ENCODE data around the gene RABEP2.
A peak's percentile ranks its signal among the peaks of the same experiment; 100 is the strongest.

The RABEP2 gene

GRCh38 chr16:28866454-28866804 is 58.6 kb downstream of the RABEP2 start:
- no peak for TF ChIP-seq CTCF (IDR thresholded peaks at IDR 0.05; ENCODE audit: control insufficient read depth, extremely low read depth, insufficient read depth)
- no peak for DNase-seq (ENCODE audit: low read depth)

GRCh38 chr16:28865722-28866453 is 59.1 kb downstream of the RABEP2 start:
- no peak for DNase-seq (ENCODE audit: low read depth)
- no peak overlapping the region for H3K4me3 ChIP-seq (ENCODE audit: low read depth, low read length)
- TF ChIP-seq CTCF (IDR thresholded peaks at IDR 0.05; ENCODE audit: control insufficient read depth, extremely low read depth, insufficient read depth): no peak

More at GRCh38 chr16:28866454-28866804, 58.6 kb downstream of the RABEP2 start:
- H3K4me3 ChIP-seq (ENCODE audit: low read depth, low read length): no peak overlapping the region

GRCh38 chr16:28865001-28865688 is 59.9 kb downstream of the RABEP2 start:
- H3K4me3 ChIP-seq (ENCODE audit: low read depth, low read length): peak overlapping the region; percentile 97
- no peak for TF ChIP-seq CTCF (IDR thresholded peaks at IDR 0.05; ENCODE audit: control insufficient read depth, extremely low read depth, insufficient read depth)
- no peak for DNase-seq (ENCODE audit: low read depth)

- DNase-seq (ENCODE audit: low read depth): no peak
- H3K4me3 ChIP-seq (ENCODE audit: low read depth, low read length): peak overlapping the region; percentile 97
- TF ChIP-seq CTCF (IDR thresholded peaks at IDR 0.05; ENCODE audit: control insufficient read depth, extremely low read depth, insufficient read depth): no peak
These were observed 60.9 kb downstream of the RABEP2 start for GRCh38 chr16:28863929-28864793.

GRCh38 chr16:28859326-28859725 is 65.7 kb downstream of the RABEP2 start:
- H3K4me3 ChIP-seq (ENCODE audit: low read depth, low read length): no peak overlapping the region
- TF ChIP-seq CTCF (IDR thresholded peaks at IDR 0.05; ENCODE audit: control insufficient read depth, extremely low read depth, insufficient read depth): no peak
- no peak for DNase-seq (ENCODE audit: low read depth)

- no peak for DNase-seq (ENCODE audit: low read depth)
- no peak overlapping the region for H3K4me3 ChIP-seq (ENCODE audit: low read depth, low read length)
- no peak for TF ChIP-seq CTCF (IDR thresholded peaks at IDR 0.05; ENCODE audit: control insufficient read depth, extremely low read depth, insufficient read depth)
These were observed 66.6 kb downstream of the RABEP2 start for GRCh38 chr16:28858421-28858820.

Data from LNCaP clone FGC (cell line).